Measurements from ENCODE around the gene SLBP.

Gene SLBP

DNA sequence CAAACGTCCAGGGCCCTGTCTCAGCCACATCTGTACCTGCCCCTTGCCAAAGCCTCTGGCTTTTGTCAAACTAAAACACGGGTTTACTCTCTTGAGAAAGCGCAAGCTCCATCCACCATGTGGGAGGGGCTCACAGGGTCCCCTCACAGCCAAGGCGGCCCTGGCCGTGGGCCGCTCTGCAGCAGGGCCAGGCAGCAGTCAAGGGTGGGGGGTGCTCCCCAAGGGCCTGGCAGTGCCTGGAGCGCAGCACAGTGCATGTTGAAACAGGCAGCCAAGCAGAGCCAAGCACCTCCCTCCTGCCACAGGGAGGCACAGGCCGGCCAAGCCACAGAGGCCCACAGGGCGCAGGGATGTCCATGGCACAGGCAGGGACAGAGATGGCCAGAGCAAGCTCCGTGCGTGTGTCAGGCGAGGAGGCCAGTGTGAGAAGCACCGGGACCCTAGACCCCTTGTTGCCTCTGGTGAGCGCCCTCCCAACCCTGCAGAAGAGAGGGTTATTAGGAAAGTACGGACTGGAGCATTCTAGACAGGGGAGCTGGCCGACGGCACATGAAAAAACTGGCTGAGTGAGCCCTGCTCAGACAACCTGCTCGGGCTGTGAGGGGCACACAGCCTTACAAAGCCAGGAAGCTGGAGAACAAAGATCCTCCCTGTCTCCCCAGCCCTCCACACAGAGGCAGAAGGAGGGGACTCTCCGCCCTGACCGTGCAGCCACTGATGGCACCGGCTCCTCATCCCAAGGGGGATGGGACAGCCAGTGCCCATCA lies 67.0 kb downstream of the SLBP start:
- no peak for FAIRE-seq

GRCh38 chr4:1643971-1644735 lies 68.0 kb downstream of the SLBP start:
- FAIRE-seq, result no peak
